ENCODE data around the gene AFF1. TPM values are rescaled to one million over a fixed set of nuclear protein-coding genes. Genes with fewer than 3 reads are reported as not detected.
A peak's percentile ranks its signal among the peaks of the same experiment; 100 is the strongest.

AFF1 gene
- total RNA-seq, 4 donors from 2014 or later, result 155 to 238 (median 192) TPM

DNA sequence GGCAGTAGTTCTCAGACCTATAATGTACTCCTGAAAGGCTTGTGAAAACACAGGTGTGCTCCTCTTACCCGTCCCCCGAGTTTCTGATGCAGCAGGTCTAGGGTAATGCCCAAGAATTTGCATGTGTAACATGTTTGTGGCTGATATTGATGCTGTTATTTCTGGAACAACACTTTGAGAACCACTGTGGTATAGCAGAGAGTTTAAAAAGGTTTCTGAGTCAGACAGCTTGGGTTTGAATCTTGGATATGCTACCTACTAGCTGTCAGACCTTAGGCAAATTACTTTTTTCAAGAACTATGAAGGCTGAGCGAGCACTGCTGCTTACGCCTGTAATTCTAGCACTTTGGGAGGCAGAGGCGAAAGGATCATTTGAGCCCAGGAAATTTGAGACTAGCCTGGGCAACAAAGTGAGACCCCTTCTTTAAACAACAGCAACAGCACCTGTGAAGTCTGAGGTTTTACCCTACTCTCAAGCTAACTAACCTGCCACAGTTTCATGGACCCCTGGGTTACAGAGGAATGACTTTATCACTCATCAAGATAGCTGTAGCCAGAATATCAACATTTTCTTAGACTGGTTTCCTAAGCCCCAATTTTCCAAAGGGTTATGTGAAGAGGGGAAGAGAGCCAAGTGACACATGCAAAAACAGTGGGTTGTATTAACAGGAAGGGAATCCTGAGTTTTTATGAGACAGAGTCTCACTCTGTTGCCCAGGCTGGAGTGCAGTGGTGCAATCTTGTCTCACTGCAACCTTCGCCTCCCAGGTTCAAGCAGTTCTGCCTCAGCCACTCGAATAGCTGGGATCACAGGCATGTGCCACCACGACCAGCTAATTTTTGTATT lies 5.1 kb downstream of the AFF1 start:
- H3K27me3 ChIP-seq, result no peaks in the 10 kb centered on the region
- H3K4me3 ChIP-seq (replicated peaks in 1 of 3), result no peak overlapping the region
- H3K36me3 ChIP-seq, result no peaks in the 10 kb centered on the region
- H3K27ac ChIP-seq, result peak overlapping the region; percentile 18 to 67 (median 60)
- intact Hi-C loops (cut with DNase I), result loop anchor here (5.0 kb wide), 2 partner anchors 52 to 67 kb away; no protein-coding TSS in a partner anchor
- TF ChIP-seq, protein P1, sequence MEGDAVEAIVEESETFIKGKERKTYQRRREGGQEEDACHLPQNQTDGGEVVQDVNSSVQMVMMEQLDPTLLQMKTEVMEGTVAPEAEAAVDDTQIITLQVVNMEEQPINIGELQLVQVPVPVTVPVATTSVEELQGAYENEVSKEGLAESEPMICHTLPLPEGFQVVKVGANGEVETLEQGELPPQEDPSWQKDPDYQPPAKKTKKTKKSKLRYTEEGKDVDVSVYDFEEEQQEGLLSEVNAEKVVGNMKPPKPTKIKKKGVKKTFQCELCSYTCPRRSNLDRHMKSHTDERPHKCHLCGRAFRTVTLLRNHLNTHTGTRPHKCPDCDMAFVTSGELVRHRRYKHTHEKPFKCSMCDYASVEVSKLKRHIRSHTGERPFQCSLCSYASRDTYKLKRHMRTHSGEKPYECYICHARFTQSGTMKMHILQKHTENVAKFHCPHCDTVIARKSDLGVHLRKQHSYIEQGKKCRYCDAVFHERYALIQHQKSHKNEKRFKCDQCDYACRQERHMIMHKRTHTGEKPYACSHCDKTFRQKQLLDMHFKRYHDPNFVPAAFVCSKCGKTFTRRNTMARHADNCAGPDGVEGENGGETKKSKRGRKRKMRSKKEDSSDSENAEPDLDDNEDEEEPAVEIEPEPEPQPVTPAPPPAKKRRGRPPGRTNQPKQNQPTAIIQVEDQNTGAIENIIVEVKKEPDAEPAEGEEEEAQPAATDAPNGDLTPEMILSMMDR (IDR thresholded peaks at IDR 0.05), result no peak
- TF ChIP-seq POLR2A (IDR thresholded peaks at IDR 0.05), result no peak
- H3K4me1 ChIP-seq, result peaks cover 41 to 49% of the 10 kb centered on the region in 2 donors
- no peaks in the 10 kb centered on the region for H3K9me3 ChIP-seq
- 51 to 55% methylated on average over 8 of the region's 8 CpGs for WGBS, 2 donors
- DNase-seq, result peak; percentile 55 to 62

DNA sequence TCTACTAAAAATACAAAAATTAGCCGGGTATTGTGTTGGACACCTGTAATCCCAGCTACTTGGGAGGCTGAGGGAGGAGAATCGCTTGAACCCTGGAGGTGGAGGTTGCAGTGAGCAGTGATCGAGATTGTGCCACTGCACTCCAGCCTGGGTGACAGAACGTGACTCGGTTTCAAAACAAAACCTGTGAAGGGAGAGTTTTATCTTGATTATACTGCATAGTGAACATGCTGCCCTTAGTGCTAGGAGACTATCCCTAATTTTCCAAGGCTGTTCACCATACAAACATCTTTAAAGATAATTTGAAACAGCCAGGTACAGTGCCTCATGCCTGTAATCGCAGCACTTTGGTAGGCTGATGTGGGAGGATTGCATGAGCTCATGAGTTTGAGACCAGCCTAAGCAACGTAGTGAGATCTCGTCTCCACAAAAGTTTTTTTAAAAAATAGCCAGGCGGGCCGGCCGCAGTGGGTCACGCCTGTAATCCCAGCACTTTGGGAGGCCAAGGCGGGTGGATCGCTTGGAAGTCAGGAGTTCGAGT lies 6.2 kb downstream of the AFF1 start:
- DNase-seq, result no peak
- Histone ChIP-seq H3K27me3 (no peaks in the 10 kb centered on the region), H3K27ac (peak overlapping the region in 2 of 3 donors; percentile 60 to 67), H3K4me3 (replicated peaks in 1 of 3) (no peak overlapping the region), H3K4me1 (peaks cover 42 to 50% of the 10 kb centered on the region in 2 donors), H3K9me3 (no peaks in the 10 kb centered on the region), H3K36me3 (no peaks in the 10 kb centered on the region)
- 97% methylated on average over 15 of the region's 15 CpGs for whole genome bisulfite sequencing, 2 donors
- TF ChIP-seq POLR2A (IDR thresholded peaks at IDR 0.05), result no peak
- TF ChIP-seq, protein P1 (IDR thresholded peaks at IDR 0.05), result no peak
- intact Hi-C loops (cut with DNase I), result loop anchor here (5.0 kb wide), 1 partner anchor 51 kb away; no protein-coding TSS in a partner anchor

DNA sequence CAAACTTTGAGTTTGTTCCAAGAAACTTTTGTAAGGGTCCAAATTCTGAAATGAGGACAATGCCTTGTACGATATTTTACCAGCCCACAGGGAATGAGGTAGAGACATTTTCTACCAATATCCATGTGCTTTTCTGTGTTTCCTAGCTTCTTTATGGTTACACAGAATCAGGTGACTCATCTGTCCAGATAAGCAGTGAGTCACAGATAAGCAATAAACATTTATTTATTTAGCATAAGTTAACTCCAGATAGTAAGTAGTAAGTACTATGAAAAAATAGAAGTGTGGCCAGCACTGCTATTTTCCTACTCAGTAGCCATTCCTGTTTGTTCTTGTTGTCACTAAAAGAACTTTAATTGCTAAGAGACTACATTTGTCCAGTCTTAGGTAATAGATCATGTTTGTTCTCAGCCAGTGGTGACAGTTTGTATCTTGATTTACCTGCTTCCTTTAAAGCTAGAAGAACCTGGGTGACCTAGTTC lies 7.4 kb downstream of the AFF1 start:
- WGBS, 2 donors, result 92 to 96% methylated on average over 1 of the region's 1 CpG
- Histone ChIP-seq H3K4me1 (peaks cover 41 to 57% of the 10 kb centered on the region in 2 donors), H3K36me3 (no peaks in the 10 kb centered on the region), H3K4me3 (replicated peaks in 1 of 3) (no peak overlapping the region), H3K27ac (no peak overlapping the region), H3K27me3 (no peaks in the 10 kb centered on the region), H3K9me3 (no peaks in the 10 kb centered on the region)
- DNase-seq, result no peak
- TF ChIP-seq, protein P1 (IDR thresholded peaks at IDR 0.05), result no peak
- TF ChIP-seq POLR2A (IDR thresholded peaks at IDR 0.05), result no peak
- intact Hi-C loops (cut with DNase I), result loop anchor here (5.0 kb wide), 1 partner anchor 50 kb away; no protein-coding TSS in a partner anchor

DNA sequence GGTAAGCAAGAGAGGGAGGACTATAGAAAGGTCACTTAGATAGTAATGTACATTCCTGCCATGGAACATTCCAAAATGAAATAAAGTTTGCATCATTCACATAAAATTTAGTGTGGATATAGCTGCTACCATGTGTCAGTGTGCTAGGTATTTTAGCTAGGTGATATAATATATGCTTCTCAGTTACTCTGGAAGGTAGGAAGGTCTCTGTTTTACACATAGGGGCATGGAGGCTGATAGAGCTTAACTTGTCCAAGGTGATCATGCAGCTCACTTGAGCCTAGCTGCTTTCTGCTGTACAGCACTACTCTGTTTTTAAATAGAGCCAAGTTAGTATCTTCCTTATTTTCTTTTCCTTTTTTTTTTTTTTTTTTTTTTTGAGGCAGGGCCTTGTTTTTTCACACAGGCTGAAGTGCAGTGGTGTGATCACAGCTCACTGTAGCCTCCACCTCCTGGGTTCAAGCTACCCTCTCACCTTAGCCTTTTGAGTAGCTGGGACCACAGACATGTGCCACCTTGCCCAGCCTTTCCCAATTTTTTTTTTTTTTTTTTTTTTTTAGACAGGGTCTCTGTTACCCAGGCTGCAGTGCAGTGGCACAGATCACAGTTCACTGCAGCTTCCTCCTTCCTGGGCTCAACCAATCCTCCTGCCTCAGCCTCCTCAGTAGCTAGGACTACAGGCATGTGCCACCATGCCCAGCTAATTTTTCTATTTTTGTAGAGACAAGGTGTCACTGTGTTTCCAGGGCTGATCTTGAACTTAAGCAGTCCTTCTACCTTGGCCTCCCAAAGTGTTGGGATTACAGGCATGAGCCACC lies 10.4 kb downstream of the AFF1 start:
- no peaks in the 10 kb centered on the region for H3K27me3 ChIP-seq
- no peak overlapping the region for H3K27ac ChIP-seq
- H3K9me3 ChIP-seq, result no peaks in the 10 kb centered on the region
- no peak for DNase-seq
- TF ChIP-seq, protein P1 (IDR thresholded peaks at IDR 0.05), result no peak
- TF ChIP-seq POLR2A (IDR thresholded peaks at IDR 0.05), result no peak
- intact Hi-C loops (cut with DNase I), result loop anchor here (5.0 kb wide), 1 partner anchor 47 kb away; no protein-coding TSS in a partner anchor
- H3K36me3 ChIP-seq, result no peaks in the 10 kb centered on the region
- peaks cover 28 to 53% of the 10 kb centered on the region in 2 donors for H3K4me1 ChIP-seq
- no peak overlapping the region for H3K4me3 ChIP-seq (replicated peaks in 1 of 3)

Data from thyroid gland (tissue), 4 donors.